CD14-positive monocyte (primary cell): ENCODE measurements around the gene CCDC40. TPM values are rescaled to one million over a fixed set of nuclear protein-coding genes. Genes with fewer than 3 reads are reported as not detected.

Source experiments
- DNase-seq, 3 donors: peaks; one replicate each; pipeline ENCODE4 v3.0.0-alpha.2; 2011 to 2022
- H2AFZ ChIP-seq: 2 replicates; pipeline ENCODE4 v1.6.0; 2012; ENCODE audit warnings: mild to moderate bottlenecking, low read depth, low read length, inconsistent platforms; ENCODE audit not compliant: insufficient read depth, poor library complexity, severe bottlenecking
- H3K27ac ChIP-seq, 2 donors: 1 replicate in 1 of 2; 2 replicates in 1 of 2; pipeline ENCODE4 v1.5.1; 2012 to 2013; ENCODE audit warnings: low read length in 2 of 2, control low read depth in 1 of 2, inconsistent platforms in 1 of 2, low read depth in 1 of 2, mild to moderate bottlenecking in 1 of 2
- H3K27me3 ChIP-seq, 2 donors: one replicate each; pipeline versions ENCODE4 v1.6.0 to v1.6.1; 2011 to 2013; ENCODE audit warnings: low read length in 2 of 2; ENCODE audit not compliant: control insufficient read depth in 2 of 2, insufficient read depth in 2 of 2
- H3K36me3 ChIP-seq, 2 donors: replicated peaks in 1 of 2; 1 replicate in 1 of 2; 2 replicates in 1 of 2; pipeline versions ENCODE4 v1.5.1 to v1.6.1; 2012 to 2013; ENCODE audit warnings: low read length in 2 of 2, control low read depth in 1 of 2, inconsistent platforms in 1 of 2, mild to moderate bottlenecking in 1 of 2; ENCODE audit not compliant: insufficient read depth in 2 of 2, control insufficient read depth in 1 of 2
- H3K4me1 ChIP-seq, 2 donors: 1 replicate in 1 of 2; 2 replicates in 1 of 2; pipeline versions ENCODE4 v1.5.1 to v1.6.1; 2012 to 2013; ENCODE audit warnings: low read length in 2 of 2, control low read depth in 1 of 2, inconsistent platforms in 1 of 2, mild to moderate bottlenecking in 1 of 2, moderate library complexity in 1 of 2; ENCODE audit not compliant: insufficient read depth in 2 of 2, control insufficient read depth in 1 of 2
- H3K4me2 ChIP-seq: replicated peaks from 2 replicates; pipeline ENCODE3; 2012; ENCODE audit warnings: low read length, moderate library complexity, mild to moderate bottlenecking; ENCODE audit not compliant: poor library complexity, severe bottlenecking; ENCODE audit errors: extremely low read depth
- H3K4me3 ChIP-seq, 3 experiments: fragments of 200-600 bp in 1 of 3; sonication (generic) in 1 of 3; replicated peaks in 1 of 3; 1 replicate in 2 of 3; 2 replicates in 1 of 3; pipeline ENCODE4 v1.5.1; 2011 to 2013; ENCODE audit warnings: low read length in 3 of 3, mild to moderate bottlenecking in 3 of 3, control low read depth in 2 of 3, low read depth in 2 of 3, inconsistent platforms in 1 of 3, moderate library complexity in 1 of 3
- H3K79me2 ChIP-seq: 2 replicates; pipeline ENCODE4 v1.6.0; 2012; ENCODE audit warnings: mild to moderate bottlenecking, control low read depth, inconsistent platforms, low read length, moderate library complexity; ENCODE audit not compliant: insufficient read depth
- H3K9ac ChIP-seq: 2 replicates; pipeline ENCODE4 v1.6.0; 2017; ENCODE audit warnings: low read length, mild to moderate bottlenecking; ENCODE audit not compliant: insufficient read depth, poor library complexity, severe bottlenecking
- H3K9me3 ChIP-seq, 2 donors: replicated peaks in 1 of 2; 1 replicate in 1 of 2; 2 replicates in 1 of 2; pipeline versions ENCODE4 v1.5.1 to v1.6.1; 2012 to 2013; ENCODE audit warnings: low read length in 2 of 2, control low read depth in 1 of 2; ENCODE audit not compliant: control insufficient read depth in 1 of 2, insufficient read depth in 1 of 2
- H4K20me1 ChIP-seq: 2 replicates; pipeline ENCODE4 v1.6.0; 2012; ENCODE audit warnings: mild to moderate bottlenecking, low read length, control low read depth, moderate library complexity; ENCODE audit not compliant: insufficient read depth
- H3K27ac Mint-ChIP-seq, 7 donors: one replicate each; pipeline ENCODE4 v1.8.0; 2020; ENCODE audit warnings: mild to moderate bottlenecking in 7 of 7, mixed read lengths in 7 of 7, moderate library complexity in 6 of 7, inconsistent platforms in 2 of 7
- H3K27me3 Mint-ChIP-seq, 3 donors: one replicate each; pipeline ENCODE4 v1.8.0; 2021 to 2022; ENCODE audit warnings: low read depth in 3 of 3, mild to moderate bottlenecking in 3 of 3, mixed read lengths in 3 of 3, moderate library complexity in 3 of 3, inconsistent platforms in 1 of 3
- H3K36me3 Mint-ChIP-seq, 2 donors: one replicate each; pipeline ENCODE4 v1.8.0; 2020; ENCODE audit warnings: mixed read lengths in 2 of 2, inconsistent platforms in 1 of 2, mild to moderate bottlenecking in 1 of 2
- H3K4me1 Mint-ChIP-seq: one replicate; pipeline ENCODE4 v1.8.0; 2020; ENCODE audit warnings: mild to moderate bottlenecking, mixed read lengths
- H3K4me3 Mint-ChIP-seq, 2 donors: one replicate each; pipeline ENCODE4 v1.8.0; 2020; ENCODE audit warnings: mild to moderate bottlenecking in 2 of 2, mixed read lengths in 2 of 2, moderate library complexity in 1 of 2
- H3K9me3 Mint-ChIP-seq, 7 donors: one replicate each; pipeline ENCODE4 v1.8.0; 2020 to 2022; ENCODE audit warnings: mixed read lengths in 7 of 7, mild to moderate bottlenecking in 6 of 7, moderate library complexity in 6 of 7, inconsistent platforms in 2 of 7
- CTCF ChIP-seq: fragments of 200-600 bp; IDR thresholded peaks from one replicate; pipeline ENCODE4 v1.8.0; 2022; ENCODE audit warnings: antibody characterized with exemption, mild to moderate bottlenecking
- WGBS: methylation state at CpG from one replicate; pipeline ENCODE4 v1.1.5; 2013; ENCODE audit warnings: missing lambda C conversion rate; ENCODE audit not compliant: insufficient coverage; 5-methylcytosine and 5-hydroxymethylcytosine counted together
- intact Hi-C, 2 donors: fragments of 100-400 bp; cut with micrococcal nuclease; formaldehyde crosslinking; loops; one replicate each; pipeline versions ENCODE4 v1.15.0 to v1.15.1; 2023
- polyA plus RNA-seq, 3 donors: library from polyadenylated mRNA; depleted of rRNA in 1 of 3; unstranded in 2 of 3; stranded (reverse) in 1 of 3; fragments of 300-500 nt in 2 of 3; fragments of >200 nt in 1 of 3; fragmentation: Illumina TruSeq in 2 of 3; gene quantifications; 1 replicate in 2 of 3; 2 replicates in 1 of 3; pipeline ENCODE4 v1.2.3, GENCODE V29; 2012 to 2021

CCDC40 gene
- polyA plus RNA-seq, 3 donors, result 0.21 to 0.27 TPM; not detected in 1

GRCh38 chr17:80106751-80107150, 70.3 kb downstream of the CCDC40 start:
- no peaks in the 10 kb centered on the region for H3K9me3 ChIP-seq
- peaks cover 0 to 2% (median 0%) of the 10 kb centered on the region in 7 donors for H3K9me3 Mint-ChIP-seq
- H3K4me1 ChIP-seq, result peaks cover 13 to 17% of the 10 kb centered on the region in 2 donors
- TF ChIP-seq CTCF, result no peak
- peaks cover 33 to 72% of the 10 kb centered on the region in 2 donors for H3K36me3 Mint-ChIP-seq
- whole genome bisulfite sequencing, result 94% methylated on average over 12 of the region's 12 CpGs
- DNase-seq, result no peak
- peaks cover 10% of the 10 kb centered on the region for H3K79me2 ChIP-seq
- H3K36me3 ChIP-seq, result peaks cover 37 to 61% of the 10 kb centered on the region in 2 donors
- H3K27me3 ChIP-seq, result no peaks in the 10 kb centered on the region
- H3K9ac ChIP-seq, result no peak overlapping the region
- no peak overlapping the region for H3K4me3 ChIP-seq
- intact Hi-C loops, result no loop called here
- H3K4me2 ChIP-seq, result no peak overlapping the region
- no peak overlapping the region for H2AFZ ChIP-seq
- H3K27ac ChIP-seq, result no peak overlapping the region
- H3K4me1 Mint-ChIP-seq, result peaks cover 24% of the 10 kb centered on the region
- H3K27me3 Mint-ChIP-seq, result no peaks in the 10 kb centered on the region
- no peak overlapping the region for H3K27ac Mint-ChIP-seq
- peaks cover 35% of the 10 kb centered on the region for H4K20me1 ChIP-seq
- H3K4me3 Mint-ChIP-seq, result no peak overlapping the region

GRCh38 chr17:80107231-80108021, 71.0 kb downstream of the CCDC40 start:
- Histone ChIP-seq H3K4me1 (peaks cover 9 to 10% of the 10 kb centered on the region in 2 donors), H3K9ac (no peak overlapping the region), H3K4me3 (no peak overlapping the region), H3K27me3 (no peaks in the 10 kb centered on the region), H3K9me3 (no peaks in the 10 kb centered on the region), H3K36me3 (peaks cover 42 to 68% of the 10 kb centered on the region in 2 donors), H3K4me2 (no peak overlapping the region), H3K79me2 (peaks cover 4% of the 10 kb centered on the region), H2AFZ (no peak overlapping the region), H3K27ac (no peak overlapping the region), H4K20me1 (peaks cover 30% of the 10 kb centered on the region)
- peaks cover 18% of the 10 kb centered on the region for H3K4me1 Mint-ChIP-seq
- peaks cover 34 to 78% of the 10 kb centered on the region in 2 donors for H3K36me3 Mint-ChIP-seq
- 95% methylated on average over 46 of the region's 46 CpGs for WGBS
- no peak for TF ChIP-seq CTCF
- no peak overlapping the region for H3K27ac Mint-ChIP-seq
- peaks cover 0 to 2% (median 0%) of the 10 kb centered on the region in 7 donors for H3K9me3 Mint-ChIP-seq
- no peak overlapping the region for H3K4me3 Mint-ChIP-seq
- no peaks in the 10 kb centered on the region for H3K27me3 Mint-ChIP-seq
- intact Hi-C loops, result no loop called here
- DNase-seq, result no peak
